Erythroblast (primary cell): ENCODE measurements around the gene IRX5.

Source experiments
- DNase-seq, 2 experiments: peaks; one replicate each; lab custom pipeline; 2025; lab: John Stamatoyannopoulos, UW
- GATA1 ChIP-seq: IDR thresholded peaks from 2 replicates; pipeline ENCODE4 v1.6.1; 2011; ENCODE audit warnings: low read depth, mild to moderate bottlenecking, control low read depth, low read length, moderate library complexity
- POLR2A ChIP-seq: IDR thresholded peaks from 2 replicates; pipeline ENCODE4 v1.6.1; 2011; ENCODE audit warnings: mild to moderate bottlenecking, low read length

The IRX5 gene

DNA sequence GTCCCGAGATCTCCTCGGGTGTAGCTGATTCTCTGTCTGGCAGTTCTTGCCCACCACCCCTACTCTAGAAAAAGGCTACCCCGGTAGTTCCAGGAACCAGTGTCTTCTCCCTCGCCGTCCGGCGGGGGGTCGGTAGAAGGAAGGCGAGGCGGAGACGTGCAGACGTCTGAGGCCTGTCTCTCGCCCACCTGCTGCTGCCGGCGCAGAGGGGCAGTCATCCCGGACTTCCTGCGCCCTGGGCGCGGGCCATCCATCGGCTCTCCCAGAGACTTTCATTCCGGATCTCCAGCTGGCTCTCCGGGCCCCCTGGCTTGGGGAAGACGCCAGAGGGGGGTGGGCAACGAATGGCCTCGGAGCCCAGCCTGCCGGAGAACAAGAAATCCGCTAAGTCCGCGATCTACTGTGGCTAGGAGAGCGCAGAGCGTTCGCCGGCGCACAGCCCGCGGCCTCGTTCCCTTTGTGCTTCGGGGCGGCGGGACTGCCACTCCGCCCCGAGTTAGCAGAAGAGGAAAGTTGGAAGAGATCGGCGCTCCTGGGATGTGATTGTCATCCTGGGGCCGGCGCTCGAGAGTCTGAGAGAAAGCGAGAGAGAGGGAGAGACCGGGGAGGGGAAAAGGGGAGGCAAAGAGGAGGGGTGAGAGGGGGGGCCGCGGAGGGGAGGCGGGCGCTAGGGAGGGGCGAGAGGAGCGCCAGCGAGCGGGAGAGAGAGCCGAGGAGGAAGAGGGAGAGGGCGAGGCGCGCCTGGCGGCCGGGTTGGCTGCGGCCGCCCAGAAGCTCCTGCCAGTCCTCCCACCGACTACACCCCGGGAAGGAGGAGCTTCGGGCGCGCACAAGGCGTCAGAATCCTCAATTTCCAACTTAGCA is at the start of gene IRX5:
Gene IRX5 (plus strand): TSS at position 861 of the 864 bp plus-strand sequence. CDS start 334 bp downstream, outside the sequence.
- DNase-seq, result peak; percentile 86 to 89
- TF ChIP-seq POLR2A (no peak), GATA1 (no peak)

DNA sequence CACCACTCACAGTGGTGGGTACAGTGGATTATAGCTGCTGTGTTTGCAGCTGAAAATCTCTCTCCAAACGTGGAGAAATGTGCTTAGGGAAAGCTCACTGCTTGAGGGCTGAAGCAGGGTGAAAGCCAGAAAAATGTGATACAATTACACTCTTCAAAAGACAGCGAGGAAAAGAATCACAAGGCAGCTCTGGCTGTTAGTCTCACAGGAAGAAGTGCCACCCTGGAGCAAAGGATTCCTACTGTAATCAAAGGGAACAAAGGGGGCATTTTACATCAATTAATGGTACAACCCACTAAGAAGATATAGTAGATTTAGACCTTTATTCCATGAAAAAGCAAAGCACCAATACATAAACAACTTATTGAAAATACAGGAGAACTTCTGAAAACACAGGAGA is 48.1 kb upstream of the IRX5 start:
- no peak for TF ChIP-seq POLR2A
- DNase-seq, result no peak

DNA sequence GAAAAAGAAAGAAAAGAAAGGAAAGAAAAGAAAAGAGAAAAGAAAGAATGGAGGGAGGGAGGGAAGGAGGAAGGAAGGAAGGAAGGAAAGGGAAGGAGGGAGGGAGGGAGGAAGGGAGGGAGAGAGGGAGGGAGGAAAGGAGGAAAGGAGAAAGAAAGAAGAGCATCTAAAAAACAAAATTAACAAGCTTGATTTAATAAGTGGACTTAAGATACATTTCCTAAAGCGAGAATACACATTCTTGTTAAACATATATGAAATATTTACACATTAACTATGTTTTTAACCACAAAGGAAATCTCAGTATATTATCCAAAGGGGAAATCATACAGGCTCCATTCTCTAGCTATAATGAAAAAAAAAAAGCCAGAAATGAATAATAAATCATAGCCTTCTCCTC is 47.3 kb upstream of the IRX5 start:
- no peak for DNase-seq
- TF ChIP-seq GATA1, result no peak
- TF ChIP-seq POLR2A, result no peak

DNA sequence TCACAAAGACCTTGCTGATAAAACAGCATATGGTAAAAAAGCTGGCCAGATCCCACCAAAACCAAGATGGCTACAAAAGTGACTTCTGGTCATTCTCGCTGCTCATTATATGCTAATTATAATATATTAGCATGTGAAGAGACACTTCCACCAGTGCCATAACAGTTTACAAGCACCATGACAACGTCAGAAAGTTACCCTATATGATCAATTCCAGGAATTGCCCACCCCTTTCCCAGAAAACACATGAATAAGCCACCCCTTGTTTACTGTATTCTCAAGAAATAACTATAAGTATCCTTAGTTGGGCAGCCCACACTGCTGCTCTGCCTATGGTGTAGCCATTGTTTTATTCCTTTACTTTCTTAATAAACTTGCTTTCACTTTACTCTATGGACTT is 44.6 kb upstream of the IRX5 start:
- DNase-seq, result peak; percentile 22 to 31
- no peak for TF ChIP-seq POLR2A
- TF ChIP-seq GATA1, result no peak

DNA sequence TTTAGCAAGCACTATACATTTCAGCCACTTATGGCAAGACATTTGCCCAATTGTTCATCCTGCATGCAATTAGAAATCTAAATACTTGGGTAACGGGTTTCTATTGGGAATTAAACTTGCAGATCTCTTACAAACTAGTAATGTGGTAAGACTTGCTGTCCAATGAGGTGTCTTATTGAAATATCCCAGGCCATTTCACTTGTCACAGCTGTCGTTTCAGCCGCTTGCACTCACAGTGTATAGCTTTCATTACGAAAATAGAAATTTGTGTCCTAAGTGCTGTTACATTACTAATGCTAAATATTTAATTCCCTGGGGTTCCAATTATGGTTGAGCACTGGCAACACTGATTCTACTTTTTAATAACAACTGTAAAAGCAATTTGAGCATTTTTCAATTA is 40.3 kb upstream of the IRX5 start:
- no peak for DNase-seq

DNA sequence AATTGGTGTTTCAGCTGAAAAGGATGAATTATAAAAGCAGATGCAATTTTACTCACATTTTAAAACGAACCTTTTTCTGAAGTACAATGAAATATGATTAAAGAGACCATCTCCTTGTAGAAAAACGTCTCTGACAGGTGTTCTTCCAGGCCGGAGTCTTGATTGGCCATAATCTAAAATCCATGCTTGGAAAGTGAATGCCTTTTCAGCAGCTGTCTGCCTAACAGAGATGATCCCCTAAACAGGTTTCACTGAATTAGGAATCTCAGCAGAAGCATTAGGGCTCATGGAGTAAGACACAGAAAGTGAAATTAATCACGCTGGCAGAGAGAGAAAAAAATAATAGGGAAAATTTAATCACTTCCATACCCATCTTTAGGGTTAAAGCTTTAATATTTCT is 39.3 kb upstream of the IRX5 start:
- TF ChIP-seq POLR2A (no peak), GATA1 (no peak)
- no peak for DNase-seq

More for the DNA sequence above, 40.3 kb upstream of the IRX5 start:
- no peak for TF ChIP-seq GATA1
- TF ChIP-seq POLR2A, result no peak

DNA sequence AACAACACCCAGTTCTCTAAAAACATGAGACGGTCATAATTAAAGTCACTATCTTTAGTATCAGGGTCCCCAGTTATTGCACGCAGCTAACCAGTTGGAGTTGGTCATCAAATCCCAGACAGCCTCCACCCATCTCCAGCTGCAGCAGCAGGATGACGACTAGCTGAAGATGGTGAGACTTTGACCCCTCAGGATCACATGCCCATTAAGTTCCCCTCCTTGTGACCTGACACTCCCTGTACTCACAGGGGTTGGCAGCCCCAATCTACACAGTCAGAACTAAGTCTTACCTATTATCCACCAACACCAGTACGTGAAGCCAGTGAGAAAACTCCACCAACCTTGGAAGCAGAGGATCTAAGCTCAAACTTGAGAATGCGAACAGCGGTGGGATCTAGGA is 37.7 kb upstream of the IRX5 start:
- TF ChIP-seq GATA1, result no peak
- TF ChIP-seq POLR2A, result no peak
- DNase-seq, result no peak

DNA sequence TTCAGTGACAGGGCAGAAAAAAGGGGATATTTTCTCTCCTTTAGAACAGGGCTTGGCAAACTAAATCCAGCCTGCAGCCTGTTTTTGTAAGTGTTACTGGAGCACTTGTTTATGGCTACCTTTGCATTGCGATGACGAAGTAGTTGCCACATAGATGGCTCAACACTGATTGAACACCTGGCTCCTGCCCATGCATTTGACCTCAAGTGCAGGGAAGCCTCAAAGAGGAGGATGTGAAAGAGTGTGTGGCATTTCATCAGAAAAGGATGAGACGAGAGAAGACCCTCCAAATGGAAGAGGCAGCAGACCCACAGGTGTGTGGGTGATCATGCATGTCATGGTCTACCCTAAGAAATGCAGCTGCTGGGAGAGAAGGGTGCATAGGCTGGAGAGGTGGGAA is 32.7 kb upstream of the IRX5 start:
- TF ChIP-seq GATA1 (no peak), POLR2A (no peak)
- DNase-seq, result no peak

DNA sequence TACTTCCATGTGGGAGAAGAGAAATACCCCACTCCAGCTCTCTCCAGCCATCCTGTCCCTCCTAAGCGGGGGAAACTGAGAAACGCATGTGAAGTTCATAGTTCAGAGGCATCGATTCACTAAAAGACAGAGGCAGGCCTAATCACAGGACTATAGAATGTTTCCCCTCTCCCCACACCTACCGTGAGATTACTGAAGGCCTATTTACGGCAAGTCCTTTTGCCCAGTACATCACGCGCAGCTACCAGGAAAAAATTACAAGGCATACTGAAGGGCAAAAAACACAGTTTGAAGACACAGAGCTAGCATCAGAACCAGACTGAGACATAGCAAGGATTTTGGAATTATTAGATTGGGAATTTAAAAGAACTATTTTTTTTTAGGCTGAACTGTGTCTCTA is 29.1 kb upstream of the IRX5 start:
- no peak for TF ChIP-seq GATA1
- TF ChIP-seq POLR2A, result no peak
- no peak for DNase-seq

DNA sequence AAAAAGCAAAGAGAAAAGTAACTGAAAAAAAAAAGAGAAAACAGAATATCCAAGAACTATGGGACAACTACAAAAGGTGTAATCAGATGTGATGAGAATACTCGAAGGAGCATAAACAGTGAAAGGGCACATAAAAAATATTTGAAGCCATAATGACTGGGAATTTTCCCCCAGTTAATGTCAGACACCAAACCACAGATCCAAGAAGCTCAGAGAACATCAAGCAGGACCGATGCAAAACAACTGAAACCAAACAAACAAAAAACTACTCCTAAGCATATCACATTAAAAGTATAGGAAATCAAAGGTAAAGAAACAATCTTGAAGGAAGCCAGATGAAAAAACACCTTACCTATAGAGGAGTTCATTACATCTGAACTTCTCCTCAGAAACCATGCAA is 27.6 kb upstream of the IRX5 start:
- no peak for DNase-seq
- TF ChIP-seq GATA1 (no peak), POLR2A (no peak)

DNA sequence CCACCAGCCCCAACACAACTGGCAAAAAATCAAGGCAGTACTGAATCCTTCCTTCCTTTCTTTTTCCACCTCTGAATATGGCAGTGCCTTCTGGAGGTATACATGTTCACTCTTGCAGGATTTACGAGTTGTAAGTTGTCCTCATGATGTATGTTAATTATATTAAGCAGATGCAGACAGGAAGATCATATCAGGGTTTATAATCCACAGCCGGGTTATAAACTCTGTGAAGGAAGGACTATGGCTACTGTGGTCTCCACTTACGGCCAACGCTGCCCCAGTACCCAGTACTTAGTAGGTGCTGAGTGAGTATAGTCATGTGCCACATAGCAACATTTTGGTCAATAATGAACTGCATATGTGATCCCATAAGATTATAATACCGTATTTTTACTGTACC is 19.6 kb upstream of the IRX5 start:
- no peak for DNase-seq
- TF ChIP-seq POLR2A, result no peak
- no peak for TF ChIP-seq GATA1

DNA sequence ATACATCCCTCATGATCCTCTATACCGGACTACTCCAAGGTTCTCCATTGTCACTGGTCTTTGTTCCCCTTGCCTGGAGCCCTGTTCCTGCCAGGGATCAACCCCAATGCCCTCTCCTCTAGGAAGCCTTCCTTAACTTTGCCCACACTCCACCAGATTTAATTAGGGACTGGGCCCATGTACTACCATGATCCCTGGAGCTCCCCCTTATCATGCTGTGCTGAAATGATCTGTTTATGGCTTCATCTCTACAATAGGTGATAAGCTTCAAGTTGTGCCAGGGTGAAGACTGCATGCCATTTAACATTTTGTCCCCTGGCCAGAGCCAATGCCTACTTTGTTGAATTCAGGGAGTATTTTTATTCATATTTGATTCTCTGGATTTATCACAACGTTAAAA is 17.9 kb upstream of the IRX5 start:
- no peak for DNase-seq
- TF ChIP-seq POLR2A (no peak), GATA1 (no peak)

DNA sequence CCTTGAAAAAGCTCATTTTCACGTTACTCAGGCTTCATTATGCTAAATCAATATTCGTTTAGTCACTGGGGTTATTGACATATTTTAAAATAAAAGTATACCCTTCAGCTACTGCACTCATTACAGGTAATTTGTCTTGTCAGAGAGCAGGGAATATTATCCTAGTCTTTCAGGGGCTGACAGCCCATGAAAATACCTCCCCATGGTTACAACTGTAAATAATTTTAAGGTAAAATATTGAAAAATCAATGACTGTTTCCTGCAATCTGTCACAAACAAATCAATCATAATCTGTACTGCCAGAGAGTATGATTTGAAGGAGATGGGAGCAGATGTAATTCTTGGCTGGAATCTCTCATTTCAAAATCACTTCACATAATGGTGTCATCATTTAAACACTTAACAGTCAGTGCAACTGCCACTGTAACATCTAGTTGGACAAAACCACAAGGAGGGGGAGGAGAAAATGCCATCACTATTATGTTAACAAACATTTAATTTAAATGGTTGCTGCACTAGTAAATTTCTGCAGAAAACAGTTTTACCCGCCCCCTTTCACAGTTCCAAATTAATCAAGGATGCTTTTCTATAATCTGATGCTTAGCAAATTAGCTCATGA is 9.3 kb upstream of the IRX5 start:
- TF ChIP-seq GATA1 (no peak), POLR2A (no peak)
- DNase-seq, result no peak

DNA sequence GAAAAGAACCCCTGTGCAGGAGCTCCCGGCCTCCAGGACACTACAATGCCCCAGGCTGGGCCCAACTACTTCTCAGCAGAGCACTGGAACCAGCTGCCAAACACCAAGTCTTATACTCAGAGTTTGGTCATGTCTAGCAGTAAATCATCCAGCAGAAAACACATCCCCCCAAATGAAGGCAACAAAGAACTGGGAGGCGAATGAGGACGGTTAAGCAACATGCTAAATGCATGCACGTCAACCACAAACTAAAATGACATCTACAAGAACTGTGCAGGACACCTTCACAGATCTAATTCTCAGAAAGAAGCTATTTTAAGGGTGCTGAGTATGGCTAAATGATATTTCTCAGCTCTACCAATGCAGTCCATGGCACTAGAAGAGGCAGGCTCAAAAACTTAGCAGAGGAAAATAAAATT is 7.6 kb upstream of the IRX5 start:
- DNase-seq, result no peak
- TF ChIP-seq GATA1 (no peak), POLR2A (no peak)
